ENCODE measurements around the gene PFDN6. TPM values are rescaled to one million over a fixed set of nuclear protein-coding genes. Genes with fewer than 3 reads are reported as not detected.

PFDN6 gene
- total and polyA plus RNA-seq, 10 of the 15 experiments (the other 5 are each of a cell fraction or from before 2014, with no cell fraction given) = 3.1 to 168 (median 82.6) TPM

GRCh38 chr6:33314943-33315792 lies 25.8 kb downstream of the PFDN6 start:
- Histone ChIP-seq H3K4me3 (peak overlapping the region; percentile 99), H3K9me3 (replicated peaks; ENCODE audit: control insufficient read depth, insufficient read depth, low read length) (no peaks in the 10 kb centered on the region), H3K9ac (ENCODE audit: control insufficient read depth, insufficient read depth, low read length) (peak overlapping the region; percentile 24; the same call in 1 of the 2 replicates), H3K79me2 (ENCODE audit: control insufficient read depth, insufficient read depth, low read length) (peaks cover 55% of the 10 kb centered on the region), H4K20me1 (ENCODE audit: control insufficient read depth, insufficient read depth) (no peaks in the 10 kb centered on the region), H3K4me2 (ENCODE audit: control insufficient read depth, insufficient read depth) (peak overlapping the region; percentile 67), H3K27ac (ENCODE audit: control insufficient read depth, insufficient read depth) (peak overlapping the region; percentile 96), H3K36me3 (ENCODE audit: control insufficient read depth in 2 of 2, insufficient read depth in 2 of 2, low read length in 1 of 2) (peaks cover 5 to 8% of the 10 kb centered on the region in 2 experiments; a peak in 3 of 4 replicates), H3K4me1 (ENCODE audit: control insufficient read depth, insufficient read depth, low read length) (peaks cover 25% of the 10 kb centered on the region), H3K27me3 (replicated peaks in 1 of 2; ENCODE audit: control insufficient read depth in 2 of 2, insufficient read depth in 2 of 2, low read length in 1 of 2) (no peaks in the 10 kb centered on the region), H2AFZ (ENCODE audit: control insufficient read depth, low read depth, low read length) (peak overlapping the region; percentile 34)
- ATAC-seq = peak; percentile 20
- in situ Hi-C loops (cut with MboI) (no loop called here), intact Hi-C loops (cut with micrococcal nuclease; ENCODE audit: unreplicated experiment) (loop anchor here (1.0 to 5.0 kb wide), 3 partner anchors 16 to 102 kb away; partner anchors contain the start of genes B3GALT4 and CUTA)
- SMC1A ChIA-PET (ENCODE audit: uncharacterized antibody, unreplicated experiment) = interaction anchor here (1.0 to 1.2 kb wide), 2 partner anchors 8 to 76 kb away, joined by 3 to 4 read pairs; no protein-coding TSS in a partner anchor
- no peak for DNase-seq (ENCODE audit: low read depth, low spot score)
- CTCF ChIA-PET = interaction anchor here (0.5 to 0.8 kb wide), 2 partner anchors 22 to 29 kb away, joined by 3 read pairs; no protein-coding TSS in a partner anchor
- POLR2A ChIA-PET = no interaction called here
- BruUV-seq (replicated peaks) = no TSS peak
- TF ChIP-seq BHLHE40 (IDR thresholded peaks at IDR 0.05; ENCODE audit: borderline replicate concordance in 1 of 2, low read depth in 2 of 2, low read length in 1 of 2) (peak; percentile 32 to 73; a peak in 2 of 4 replicates), EGR1 (IDR thresholded peaks at IDR 0.05; ENCODE audit: borderline replicate concordance in 1 of 2, low read depth in 2 of 2, low read length in 2 of 2) (0 out of 3 replicates have a peak, but pooled peaks of 1 of the 2 experiments have one; percentile 24), ZNF592 (IDR thresholded peaks at IDR 0.05) (no peak), STAT3 (IDR thresholded peaks at IDR 0.05; ENCODE audit: low read depth, low read length) (no peak), HDGF (IDR thresholded peaks at IDR 0.05) (0 out of 2 replicates have a peak, but pooled peaks have one; percentile 17)
- TF ChIP-seq, protein P1, sequence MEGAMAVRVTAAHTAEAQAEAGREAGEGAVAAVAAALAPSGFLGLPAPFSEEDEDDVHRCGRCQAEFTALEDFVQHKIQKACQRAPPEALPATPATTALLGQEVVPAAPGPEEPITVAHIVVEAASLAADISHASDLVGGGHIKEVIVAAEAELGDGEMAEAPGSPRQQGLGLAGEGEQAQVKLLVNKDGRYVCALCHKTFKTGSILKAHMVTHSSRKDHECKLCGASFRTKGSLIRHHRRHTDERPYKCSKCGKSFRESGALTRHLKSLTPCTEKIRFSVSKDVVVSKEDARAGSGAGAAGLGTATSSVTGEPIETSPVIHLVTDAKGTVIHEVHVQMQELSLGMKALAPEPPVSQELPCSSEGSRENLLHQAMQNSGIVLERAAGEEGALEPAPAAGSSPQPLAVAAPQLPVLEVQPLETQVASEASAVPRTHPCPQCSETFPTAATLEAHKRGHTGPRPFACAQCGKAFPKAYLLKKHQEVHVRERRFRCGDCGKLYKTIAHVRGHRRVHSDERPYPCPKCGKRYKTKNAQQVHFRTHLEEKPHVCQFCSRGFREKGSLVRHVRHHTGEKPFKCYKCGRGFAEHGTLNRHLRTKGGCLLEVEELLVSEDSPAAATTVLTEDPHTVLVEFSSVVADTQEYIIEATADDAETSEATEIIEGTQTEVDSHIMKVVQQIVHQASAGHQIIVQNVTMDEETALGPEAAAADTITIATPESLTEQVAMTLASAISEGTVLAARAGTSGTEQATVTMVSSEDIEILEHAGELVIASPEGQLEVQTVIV (IDR thresholded peaks at IDR 0.05; ENCODE audit: borderline replicate concordance, partially characterized antibody) = no peak
- TF ChIP-seq, protein P2, sequence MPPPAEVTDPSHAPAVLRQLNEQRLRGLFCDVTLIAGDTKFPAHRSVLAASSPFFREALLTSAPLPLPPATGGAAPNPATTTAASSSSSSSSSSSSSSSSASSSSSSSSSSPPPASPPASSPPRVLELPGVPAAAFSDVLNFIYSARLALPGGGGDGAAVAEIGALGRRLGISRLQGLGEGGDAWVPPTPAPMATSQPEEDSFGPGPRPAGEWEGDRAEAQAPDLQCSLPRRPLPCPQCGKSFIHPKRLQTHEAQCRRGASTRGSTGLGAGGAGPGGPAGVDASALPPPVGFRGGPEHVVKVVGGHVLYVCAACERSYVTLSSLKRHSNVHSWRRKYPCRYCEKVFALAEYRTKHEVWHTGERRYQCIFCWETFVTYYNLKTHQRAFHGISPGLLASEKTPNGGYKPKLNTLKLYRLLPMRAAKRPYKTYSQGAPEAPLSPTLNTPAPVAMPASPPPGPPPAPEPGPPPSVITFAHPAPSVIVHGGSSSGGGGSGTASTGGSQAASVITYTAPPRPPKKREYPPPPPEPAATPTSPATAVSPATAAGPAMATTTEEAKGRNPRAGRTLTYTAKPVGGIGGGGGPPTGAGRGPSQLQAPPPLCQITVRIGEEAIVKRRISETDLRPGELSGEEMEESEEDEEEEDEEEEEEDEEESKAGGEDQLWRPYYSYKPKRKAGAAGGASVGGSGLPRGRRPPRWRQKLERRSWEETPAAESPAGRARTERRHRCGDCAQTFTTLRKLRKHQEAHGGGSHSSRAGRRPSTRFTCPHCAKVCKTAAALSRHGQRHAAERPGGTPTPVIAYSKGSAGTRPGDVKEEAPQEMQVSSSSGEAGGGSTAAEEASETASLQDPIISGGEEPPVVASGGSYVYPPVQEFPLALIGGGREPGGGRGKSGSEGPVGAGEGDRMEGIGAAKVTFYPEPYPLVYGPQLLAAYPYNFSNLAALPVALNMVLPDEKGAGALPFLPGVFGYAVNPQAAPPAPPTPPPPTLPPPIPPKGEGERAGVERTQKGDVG (CRISPR knock-in tag; IDR thresholded peaks at IDR 0.05) = no peak
- RAD21 ChIA-PET (ENCODE audit: unreplicated experiment) = no interaction called here
- no peak for FAIRE-seq
- WGBS (ENCODE audit: insufficient coverage, insufficient replicate concordance, low lambda C conversion rate, missing lambda C conversion rate) = 59% methylated on average over 45 of the region's 47 CpGs
